ENCODE results near the gene SLC16A7. TPM values are rescaled to one million over a fixed set of nuclear protein-coding genes. Genes with fewer than 3 reads are reported as not detected.

Gene SLC16A7
- total and polyA plus RNA-seq, 12 donors: 3.5 to 103 (median 63.0) TPM

DNA sequence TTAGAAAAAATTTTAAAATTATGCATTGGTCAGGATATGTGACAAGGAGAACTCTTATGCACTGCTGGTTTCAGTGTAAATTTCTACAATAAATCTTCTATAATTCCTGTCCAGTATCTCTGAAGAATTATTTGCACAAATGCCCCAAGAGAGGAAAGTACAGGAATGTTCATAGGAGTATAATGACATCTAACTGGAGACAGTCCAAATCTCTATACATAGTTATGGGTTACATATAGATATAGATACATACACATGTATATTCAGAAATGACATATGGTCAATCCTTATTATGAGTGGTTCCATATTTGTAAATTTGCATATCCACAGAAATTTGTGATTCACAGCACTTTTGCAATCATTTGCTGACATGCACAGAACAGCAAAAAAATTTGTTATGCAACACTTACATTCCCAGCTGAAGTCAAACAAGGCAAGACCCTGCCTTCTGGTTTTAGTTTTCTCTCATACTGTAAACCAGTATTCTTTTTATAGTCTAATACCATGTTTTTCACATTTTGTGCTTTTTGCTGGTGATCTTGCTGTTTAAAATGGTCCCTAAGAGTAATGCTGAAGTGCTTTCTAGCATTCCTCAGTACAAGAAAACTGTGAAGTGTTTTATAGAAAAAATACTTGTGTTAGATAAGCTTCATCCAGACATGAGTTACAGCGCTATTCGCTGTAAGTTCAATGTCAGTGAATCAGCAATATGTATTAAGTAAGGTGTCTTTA, 103.8 kb downstream of the SLC16A7 start:
- Histone ChIP-seq H3K27me3 (no peaks in the 10 kb centered on the region), H3K27ac (peak overlapping the region in 3 of 5 donors; percentile 34 to 46 (median 46)), H3K9me3 (replicated peaks in 1 of 3) (no peaks in the 10 kb centered on the region), H3K4me3 (peak overlapping the region in 1 of 4 donors; percentile 9), H3K36me3 (replicated peaks in 1 of 2) (no peaks in the 10 kb centered on the region), H3K4me1 (replicated peaks in 1 of 2) (peaks cover 0 to 11% of the 10 kb centered on the region in 2 donors)
- TF ChIP-seq POLR2A (IDR thresholded peaks at IDR 0.05): no peak
- TF ChIP-seq, protein P1, sequence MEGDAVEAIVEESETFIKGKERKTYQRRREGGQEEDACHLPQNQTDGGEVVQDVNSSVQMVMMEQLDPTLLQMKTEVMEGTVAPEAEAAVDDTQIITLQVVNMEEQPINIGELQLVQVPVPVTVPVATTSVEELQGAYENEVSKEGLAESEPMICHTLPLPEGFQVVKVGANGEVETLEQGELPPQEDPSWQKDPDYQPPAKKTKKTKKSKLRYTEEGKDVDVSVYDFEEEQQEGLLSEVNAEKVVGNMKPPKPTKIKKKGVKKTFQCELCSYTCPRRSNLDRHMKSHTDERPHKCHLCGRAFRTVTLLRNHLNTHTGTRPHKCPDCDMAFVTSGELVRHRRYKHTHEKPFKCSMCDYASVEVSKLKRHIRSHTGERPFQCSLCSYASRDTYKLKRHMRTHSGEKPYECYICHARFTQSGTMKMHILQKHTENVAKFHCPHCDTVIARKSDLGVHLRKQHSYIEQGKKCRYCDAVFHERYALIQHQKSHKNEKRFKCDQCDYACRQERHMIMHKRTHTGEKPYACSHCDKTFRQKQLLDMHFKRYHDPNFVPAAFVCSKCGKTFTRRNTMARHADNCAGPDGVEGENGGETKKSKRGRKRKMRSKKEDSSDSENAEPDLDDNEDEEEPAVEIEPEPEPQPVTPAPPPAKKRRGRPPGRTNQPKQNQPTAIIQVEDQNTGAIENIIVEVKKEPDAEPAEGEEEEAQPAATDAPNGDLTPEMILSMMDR (IDR thresholded peaks at IDR 0.05): no peak
- intact Hi-C loops (cut with DNase I): loop anchor here in 1 of 2 donors (1.0 kb wide), 1 partner anchor 20 kb away; no protein-coding TSS in a partner anchor
- 27 to 51% (median 43%) methylated on average over 2 of the region's 2 CpGs for WGBS, 4 donors
- peak in 2 of 7 donors; percentile 20 to 22 for DNase-seq

DNA sequence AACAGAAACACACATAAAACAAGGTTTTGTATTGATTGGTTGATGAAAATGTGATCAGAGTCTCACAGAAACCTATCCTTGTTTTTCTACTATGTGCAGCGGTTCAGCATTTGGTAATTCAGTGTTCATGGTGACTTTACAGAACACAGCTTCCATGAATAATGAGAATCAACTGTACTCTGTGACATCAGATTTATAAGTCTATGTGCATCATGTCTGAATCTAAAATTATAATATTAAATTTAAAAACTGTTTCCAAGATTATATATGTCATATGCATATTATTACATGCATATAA, 104.3 kb downstream of the SLC16A7 start:
- H3K36me3 ChIP-seq (replicated peaks in 1 of 2): no peaks in the 10 kb centered on the region
- WGBS, 4 donors: 67 to 88% (median 70%) methylated on average over 1 of the region's 1 CpG
- TF ChIP-seq, protein P1 (IDR thresholded peaks at IDR 0.05): no peak
- no peak for TF ChIP-seq POLR2A (IDR thresholded peaks at IDR 0.05)
- H3K4me3 ChIP-seq: peak overlapping the region in 1 of 4 donors; percentile 9
- intact Hi-C loops (cut with DNase I): loop anchor here in 1 of 2 donors (1.0 kb wide), 1 partner anchor 19 kb away; no protein-coding TSS in a partner anchor
- no peaks in the 10 kb centered on the region for H3K27me3 ChIP-seq
- DNase-seq: no peak
- H3K4me1 ChIP-seq (replicated peaks in 1 of 2): peaks cover 0 to 11% of the 10 kb centered on the region in 2 donors
- H3K9me3 ChIP-seq (replicated peaks in 1 of 3): no peaks in the 10 kb centered on the region
- peak overlapping the region in 3 of 5 donors; percentile 34 to 46 (median 46) for H3K27ac ChIP-seq

DNA sequence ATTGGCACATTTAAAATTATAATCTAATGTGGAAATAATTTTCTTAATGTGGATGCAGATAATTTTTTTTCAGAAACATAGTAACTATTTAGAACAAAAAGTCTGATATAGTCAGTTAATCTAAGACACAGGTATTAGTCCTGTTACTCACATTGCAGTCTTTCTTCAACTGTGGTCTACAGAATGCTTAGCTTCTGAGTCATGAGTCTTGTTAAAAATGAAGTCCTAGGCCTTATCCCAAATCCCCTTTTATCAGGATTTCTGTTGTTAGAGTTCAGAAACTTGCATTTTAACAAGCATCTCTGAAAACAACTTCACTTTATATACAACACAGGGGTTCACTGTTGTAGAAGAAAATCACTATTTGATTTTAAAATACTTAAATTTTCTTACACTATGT, 112.2 kb downstream of the SLC16A7 start:
- no peaks in the 10 kb centered on the region for H3K4me1 ChIP-seq (replicated peaks in 1 of 2)
- H3K4me3 ChIP-seq: no peak overlapping the region
- no peak overlapping the region for H3K27ac ChIP-seq
- TF ChIP-seq, protein P1 (IDR thresholded peaks at IDR 0.05): no peak
- no peak for TF ChIP-seq POLR2A (IDR thresholded peaks at IDR 0.05)
- intact Hi-C loops (cut with DNase I): no loop called here
- H3K27me3 ChIP-seq: no peaks in the 10 kb centered on the region
- no peaks in the 10 kb centered on the region for H3K9me3 ChIP-seq (replicated peaks in 1 of 3)
- H3K36me3 ChIP-seq (replicated peaks in 1 of 2): no peaks in the 10 kb centered on the region
- no peak for DNase-seq

DNA sequence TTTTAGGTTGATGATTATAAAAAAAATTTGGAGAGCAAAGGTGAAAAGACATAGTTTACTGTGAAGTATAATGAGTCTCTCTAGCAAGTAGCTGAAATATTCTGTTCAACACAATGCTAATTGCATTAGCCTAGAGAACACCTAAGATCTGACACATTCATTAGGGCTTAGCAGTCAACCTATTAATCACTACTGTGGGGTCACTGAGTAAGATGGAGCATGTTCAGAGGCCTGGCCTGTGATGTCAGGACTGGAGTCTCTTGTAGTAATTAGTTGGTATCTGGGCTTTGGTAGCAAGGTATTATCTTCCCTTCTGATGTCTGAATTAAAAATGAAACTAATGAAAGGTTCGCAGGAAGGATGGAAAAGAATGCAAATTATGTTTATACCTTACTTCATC, 112.7 kb downstream of the SLC16A7 start:
- no peak overlapping the region for H3K4me3 ChIP-seq
- H3K27me3 ChIP-seq: no peaks in the 10 kb centered on the region
- H3K27ac ChIP-seq: no peak overlapping the region
- 93 to 97% (median 96%) methylated on average over 1 of the region's 1 CpG for WGBS, 4 donors
- H3K4me1 ChIP-seq (replicated peaks in 1 of 2): no peaks in the 10 kb centered on the region
- no peaks in the 10 kb centered on the region for H3K9me3 ChIP-seq (replicated peaks in 1 of 3)
- no peak for TF ChIP-seq POLR2A (IDR thresholded peaks at IDR 0.05)
- TF ChIP-seq, protein P1 (IDR thresholded peaks at IDR 0.05): no peak
- no peak for DNase-seq
- no peaks in the 10 kb centered on the region for H3K36me3 ChIP-seq (replicated peaks in 1 of 2)
- intact Hi-C loops (cut with DNase I): no loop called here
